Spleen (tissue), 7 donors: Measurements from ENCODE around the gene CPNE6.

ENCODE experiments used
- POLR2A ChIP-seq, 3 donors: fragments of 450-650 bp; IDR thresholded peaks; one replicate each; pipeline ENCODE4 v1.5.1; 2017; ENCODE audit warnings: antibody characterized with exemption in 3 of 3, mild to moderate bottlenecking in 1 of 3
- TF ChIP-seq, protein P1 (sequence below), 11 experiments: fragments of 200-600 bp in 7 of 11; fragments of 450-650 bp in 4 of 11; sonication (generic) in 4 of 11; IDR thresholded peaks in 8 of 11; conservative IDR thresholded peaks in 3 of 11; 1 replicate in 7 of 11; 2 replicates in 4 of 11; pipeline versions ENCODE4 v1.4.0 to v1.8.0; 2016 to 2021; ENCODE audit warnings: antibody characterized with exemption in 11 of 11, inconsistent platforms in 4 of 11, mild to moderate bottlenecking in 1 of 11
- donor health status: DM: no; HTN: no; CAD: no; lungs with moderate emphysema.
- donor health status: DM: no; HTN: no; CAD: no.
- donor health status: DM: no; HTN: no; CAD: no.

DNA sequence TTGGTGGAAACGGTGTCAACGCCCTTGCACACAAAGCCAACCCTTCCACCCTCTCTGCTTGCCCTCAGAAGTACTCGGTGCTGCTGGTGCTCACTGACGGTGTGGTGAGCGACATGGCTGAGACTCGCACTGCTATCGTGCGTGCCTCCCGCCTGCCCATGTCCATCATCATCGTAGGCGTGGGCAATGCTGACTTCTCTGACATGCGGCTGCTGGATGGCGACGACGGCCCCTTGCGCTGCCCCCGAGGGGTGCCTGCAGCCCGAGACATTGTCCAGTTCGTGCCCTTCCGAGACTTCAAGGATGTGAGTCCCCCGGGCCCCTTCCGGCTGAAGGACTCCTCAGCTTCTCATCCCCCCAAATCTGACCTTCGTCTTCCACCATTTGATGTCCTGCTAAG, 5.7 kb downstream of the CPNE6 start:
- TF ChIP-seq, protein P1, sequence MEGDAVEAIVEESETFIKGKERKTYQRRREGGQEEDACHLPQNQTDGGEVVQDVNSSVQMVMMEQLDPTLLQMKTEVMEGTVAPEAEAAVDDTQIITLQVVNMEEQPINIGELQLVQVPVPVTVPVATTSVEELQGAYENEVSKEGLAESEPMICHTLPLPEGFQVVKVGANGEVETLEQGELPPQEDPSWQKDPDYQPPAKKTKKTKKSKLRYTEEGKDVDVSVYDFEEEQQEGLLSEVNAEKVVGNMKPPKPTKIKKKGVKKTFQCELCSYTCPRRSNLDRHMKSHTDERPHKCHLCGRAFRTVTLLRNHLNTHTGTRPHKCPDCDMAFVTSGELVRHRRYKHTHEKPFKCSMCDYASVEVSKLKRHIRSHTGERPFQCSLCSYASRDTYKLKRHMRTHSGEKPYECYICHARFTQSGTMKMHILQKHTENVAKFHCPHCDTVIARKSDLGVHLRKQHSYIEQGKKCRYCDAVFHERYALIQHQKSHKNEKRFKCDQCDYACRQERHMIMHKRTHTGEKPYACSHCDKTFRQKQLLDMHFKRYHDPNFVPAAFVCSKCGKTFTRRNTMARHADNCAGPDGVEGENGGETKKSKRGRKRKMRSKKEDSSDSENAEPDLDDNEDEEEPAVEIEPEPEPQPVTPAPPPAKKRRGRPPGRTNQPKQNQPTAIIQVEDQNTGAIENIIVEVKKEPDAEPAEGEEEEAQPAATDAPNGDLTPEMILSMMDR (IDR thresholded peaks at IDR 0.05 in 8 of 11, conservative IDR thresholded peaks at IDR 0.05 in 3 of 11): no peak
- no peak for TF ChIP-seq POLR2A (IDR thresholded peaks at IDR 0.05)
